HEK293 (cell line): ENCODE results near the gene FFAR4.

Experiments
- CTCF ChIP-seq: fragments of 450-650 bp; formaldehyde crosslinking; IDR thresholded peaks from 2 replicates; pipeline ENCODE4 v1.5.1; 2016; ENCODE audit warnings: missing biosample characterization, missing genetic modification characterization
- ZNF555 ChIP-seq: fragments of 450-650 bp; formaldehyde crosslinking; conservative IDR thresholded peaks from 2 replicates; pipeline ENCODE4 v1.5.1; 2017; ENCODE audit warnings: missing biosample characterization, mild to moderate bottlenecking, missing genetic modification characterization, inconsistent platforms
- ZNF639 ChIP-seq: fragments of 450-650 bp; formaldehyde crosslinking; IDR thresholded peaks from 2 replicates; pipeline ENCODE4 v1.5.1; 2016; ENCODE audit warnings: missing biosample characterization, missing genetic modification characterization

- TF ChIP-seq ZNF639 (tag by site-specific recombination), result no peak
- peak; percentile 61 for TF ChIP-seq CTCF (tag by site-specific recombination)
- TF ChIP-seq ZNF555, result no peak
Measured at GRCh38 chr10:93554760-93555432, 11.6 kb upstream of the FFAR4 start.
